NCI-H524 (cell line): ENCODE measurements around the gene CPEB1.
"Not testable (repeated sequence)": the region's sequence is repeated elsewhere in the genome, so short reads cannot be mapped to it uniquely, and the experiment has no call there.

Experiments used
- DNase-seq, 2 experiments: peaks; one replicate each; lab custom pipeline; 2025; lab: John Stamatoyannopoulos, UW

The CPEB1 gene

GRCh38 chr15:82513587-82513986 lies 133.6 kb downstream of the CPEB1 start:
- DNase-seq, result not testable (repeated sequence)

DNA sequence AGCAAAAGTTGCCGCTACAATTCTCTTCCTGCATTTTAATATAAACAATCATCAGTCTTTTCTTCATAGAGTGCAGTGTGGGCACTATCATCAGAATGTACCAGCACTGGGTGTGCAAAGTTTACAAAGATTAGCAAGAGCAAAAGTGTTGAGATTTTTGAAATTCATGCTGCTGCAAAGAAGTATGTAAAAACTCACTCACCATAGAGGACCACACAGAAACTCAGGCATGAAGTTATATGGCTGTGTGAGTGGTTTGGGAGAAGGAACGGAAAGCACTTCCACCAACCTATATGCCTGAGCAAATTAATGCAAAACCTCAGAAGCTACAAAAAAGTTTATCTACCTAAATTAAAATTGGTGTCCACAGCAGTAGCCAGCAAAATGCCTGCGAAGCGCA lies 139.5 kb downstream of the CPEB1 start:
- not testable (repeated sequence) for DNase-seq

- not testable (repeated sequence) for DNase-seq
Observed at GRCh38 chr15:82507087-82507486, 140.1 kb downstream of the CPEB1 start.

- not testable (repeated sequence) for DNase-seq
Observed at GRCh38 chr15:82505842-82506241, 141.3 kb downstream of the CPEB1 start.

DNA sequence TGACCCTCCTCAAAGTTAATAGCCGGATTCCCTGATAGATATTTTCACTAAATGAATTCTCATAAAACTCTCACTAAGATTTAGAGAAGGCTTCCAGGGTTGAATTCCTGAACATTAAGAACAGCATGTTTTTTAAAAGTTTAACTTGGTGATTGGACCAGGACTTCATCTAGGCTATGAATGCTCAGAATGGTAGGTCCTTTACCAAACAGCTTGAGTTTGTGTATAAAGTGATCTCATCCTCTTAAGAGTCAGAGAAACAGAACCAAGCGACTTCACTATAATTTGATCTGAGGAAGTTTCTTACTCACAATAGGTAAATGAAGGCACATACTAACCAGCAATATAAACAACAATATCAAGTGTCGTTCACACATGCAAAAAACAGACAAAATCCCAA lies 143.1 kb downstream of the CPEB1 start:
- DNase-seq, result not testable (repeated sequence)

- not testable (repeated sequence) for DNase-seq
Observed at GRCh38 chr15:82502700-82503339, 144.3 kb downstream of the CPEB1 start.

DNA sequence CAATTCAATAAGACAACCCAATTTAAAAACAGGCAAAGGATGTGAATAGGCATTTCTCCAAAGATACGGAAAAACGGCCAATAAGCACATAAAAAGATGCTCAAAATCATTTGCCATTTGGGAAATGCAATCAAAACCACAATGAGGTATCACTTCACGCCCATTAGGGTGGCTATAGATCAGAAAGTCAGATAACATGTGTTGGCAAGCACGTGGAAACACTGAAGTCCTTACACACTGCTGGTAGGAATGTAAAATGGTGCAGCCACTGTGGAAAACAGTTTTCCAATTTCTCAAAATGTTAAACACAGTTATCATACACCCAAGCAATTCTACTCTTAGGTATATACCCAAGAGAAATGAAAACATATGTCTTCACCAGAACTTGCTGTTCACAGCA lies 146.4 kb downstream of the CPEB1 start:
- DNase-seq, result not testable (repeated sequence)

GRCh38 chr15:82497978-82498377 lies 149.2 kb downstream of the CPEB1 start:
- not testable (repeated sequence) for DNase-seq
